GM13976 (cell line): ENCODE results near the gene CEP192.

Source experiments
- DNase-seq: peaks from one replicate; pipeline ENCODE4 v3.0.0; 2012; ENCODE audit warnings: low spot score
- in situ Hi-C: fragments of 300-500 bp; cut with MboI; formaldehyde crosslinking; loops from one replicate; pipeline ENCODE4 v1.12.0; 2022; ENCODE audit warnings: low sequenced_read_pairs, mixed read lengths, inconsistent platforms; ENCODE audit not compliant: unreplicated experiment
- TF ChIP-seq, protein P1 (sequence below): IDR thresholded peaks from 2 replicates; pipeline ENCODE4 v1.5.1; 2012; ENCODE audit warnings: borderline replicate concordance, mild to moderate bottlenecking; ENCODE audit not compliant: insufficient read depth; ENCODE audit errors: extremely low read depth, missing control alignments, control extremely low read depth

CEP192 gene

DNA sequence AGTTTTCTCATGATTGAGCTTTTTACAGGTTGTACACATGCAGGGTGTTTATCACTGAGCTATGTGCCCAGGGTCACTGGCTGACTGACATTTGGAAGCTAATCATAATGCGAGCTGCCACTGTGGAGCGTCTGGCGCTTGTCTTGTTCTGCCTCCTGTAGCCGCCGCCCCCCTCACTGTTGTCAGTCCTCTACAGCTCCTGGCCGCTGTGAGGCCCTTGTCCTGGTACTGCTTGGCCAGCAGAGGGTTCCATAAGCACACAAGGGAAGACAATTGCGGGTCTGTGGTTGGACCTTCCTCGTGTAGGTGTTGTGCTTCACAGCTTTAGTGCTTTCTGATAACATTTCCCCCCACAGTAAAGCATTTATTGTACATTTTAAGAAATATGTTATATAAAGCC is 121.8 kb downstream of the CEP192 start:
- DNase-seq, result no peak
- TF ChIP-seq, protein P1, sequence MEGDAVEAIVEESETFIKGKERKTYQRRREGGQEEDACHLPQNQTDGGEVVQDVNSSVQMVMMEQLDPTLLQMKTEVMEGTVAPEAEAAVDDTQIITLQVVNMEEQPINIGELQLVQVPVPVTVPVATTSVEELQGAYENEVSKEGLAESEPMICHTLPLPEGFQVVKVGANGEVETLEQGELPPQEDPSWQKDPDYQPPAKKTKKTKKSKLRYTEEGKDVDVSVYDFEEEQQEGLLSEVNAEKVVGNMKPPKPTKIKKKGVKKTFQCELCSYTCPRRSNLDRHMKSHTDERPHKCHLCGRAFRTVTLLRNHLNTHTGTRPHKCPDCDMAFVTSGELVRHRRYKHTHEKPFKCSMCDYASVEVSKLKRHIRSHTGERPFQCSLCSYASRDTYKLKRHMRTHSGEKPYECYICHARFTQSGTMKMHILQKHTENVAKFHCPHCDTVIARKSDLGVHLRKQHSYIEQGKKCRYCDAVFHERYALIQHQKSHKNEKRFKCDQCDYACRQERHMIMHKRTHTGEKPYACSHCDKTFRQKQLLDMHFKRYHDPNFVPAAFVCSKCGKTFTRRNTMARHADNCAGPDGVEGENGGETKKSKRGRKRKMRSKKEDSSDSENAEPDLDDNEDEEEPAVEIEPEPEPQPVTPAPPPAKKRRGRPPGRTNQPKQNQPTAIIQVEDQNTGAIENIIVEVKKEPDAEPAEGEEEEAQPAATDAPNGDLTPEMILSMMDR, result no peak
- in situ Hi-C loops, result loop anchor here (25.0 kb wide), 1 partner anchor 99 kb away; the partner anchor contains the start of gene LDLRAD4

GRCh38 chr18:13120255-13120654 is 129.1 kb downstream of the CEP192 start:
- TF ChIP-seq, protein P1, result no peak
- in situ Hi-C loops, result loop anchor here (25.0 kb wide), 1 partner anchor 92 kb away; the partner anchor contains the start of gene LDLRAD4
- DNase-seq, result no peak

- DNase-seq, result no peak
- TF ChIP-seq, protein P1, result no peak
- in situ Hi-C loops, result loop anchor here (25.0 kb wide), 1 partner anchor 91 kb away; the partner anchor contains the start of gene LDLRAD4
Observed at GRCh38 chr18:13120983-13121441, 129.8 kb downstream of the CEP192 start.

DNA sequence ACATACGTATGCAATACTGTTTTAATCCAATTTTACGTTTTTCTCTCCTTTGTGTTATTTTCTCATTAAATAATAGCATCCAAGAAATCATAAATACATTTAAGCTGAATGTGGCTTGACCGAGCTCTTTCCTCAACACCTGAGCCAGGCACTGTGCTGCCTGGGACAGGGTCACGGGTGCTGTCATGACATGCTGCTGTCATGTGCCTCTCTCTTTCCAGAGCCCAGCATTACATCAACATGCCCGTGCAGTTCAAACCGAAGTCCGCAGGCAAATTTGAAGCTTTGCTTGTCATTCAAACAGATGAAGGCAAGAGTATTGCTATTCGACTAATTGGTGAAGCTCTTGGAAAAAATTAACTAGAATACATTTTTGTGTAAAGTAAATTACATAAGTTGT is 133.2 kb downstream of the CEP192 start:
- in situ Hi-C loops, result loop anchor here (25.0 kb wide), 1 partner anchor 88 kb away; the partner anchor contains the start of gene LDLRAD4
- DNase-seq, result no peak
- TF ChIP-seq, protein P1, result no peak

DNA sequence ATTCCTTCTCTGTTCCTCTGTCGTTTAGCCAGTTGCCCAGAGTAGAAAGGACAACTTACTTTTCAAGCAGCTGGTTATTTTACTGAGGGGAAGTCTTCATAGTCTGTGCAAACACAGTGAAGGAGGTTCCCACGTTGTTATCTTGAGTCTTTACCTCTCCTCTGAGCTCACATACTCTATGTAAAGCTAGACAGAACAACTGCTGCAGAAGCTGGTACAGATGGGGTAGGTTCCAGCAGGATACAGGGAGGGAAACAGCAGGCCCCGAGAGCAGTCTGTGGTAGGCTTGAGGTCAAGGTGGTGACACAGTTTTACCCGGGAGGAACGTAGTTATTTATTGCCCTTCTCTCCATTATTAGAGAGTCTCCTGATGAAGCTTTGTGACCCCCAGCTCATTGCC is 134.0 kb downstream of the CEP192 start:
- in situ Hi-C loops, result no loop called here
- DNase-seq, result no peak
- TF ChIP-seq, protein P1, result no peak

- TF ChIP-seq, protein P1, result no peak
- in situ Hi-C loops, result no loop called here
- no peak for DNase-seq
Observed at GRCh38 chr18:13126966-13127598, 135.9 kb downstream of the CEP192 start.

- no peak for DNase-seq
- in situ Hi-C loops, result no loop called here
- TF ChIP-seq, protein P1, result no peak
Observed at GRCh38 chr18:13131283-13131682, 140.1 kb downstream of the CEP192 start.
